Measurements from ENCODE around the gene WASHC3. TPM values are rescaled to one million over a fixed set of nuclear protein-coding genes. Genes with fewer than 3 reads are reported as not detected.

Gene WASHC3
- total RNA-seq, 1 donor from 2014 or later = 19.5 TPM

- H3K4me3 Mint-ChIP-seq = no peak overlapping the region
- DNase-seq (ENCODE audit: low read depth, low spot score) = no peak
- H3K36me3 Mint-ChIP-seq (ENCODE audit: low read depth) = no peaks in the 10 kb centered on the region
- no peaks in the 10 kb centered on the region for H3K4me1 Mint-ChIP-seq
- H3K27ac Mint-ChIP-seq (ENCODE audit: unreplicated experiment) = no peak overlapping the region
- no peaks in the 10 kb centered on the region for H3K27me3 Mint-ChIP-seq (ENCODE audit: low read depth)
- no peak for TF ChIP-seq CTCF (conservative IDR thresholded peaks at IDR 0.05)
- H3K9me3 Mint-ChIP-seq = no peaks in the 10 kb centered on the region
These were observed 5.9 kb upstream of the WASHC3 start for GRCh38 chr12:102067574-102068258.

GRCh38 chr12:102064476-102064875, 2.7 kb upstream of the WASHC3 start:
- Mint-ChIP-seq H3K27me3 (ENCODE audit: low read depth) (no peaks in the 10 kb centered on the region), H3K27ac (ENCODE audit: unreplicated experiment) (no peak overlapping the region), H3K9me3 (no peaks in the 10 kb centered on the region), H3K4me3 (peak overlapping the region; percentile 18), H3K36me3 (ENCODE audit: low read depth) (no peaks in the 10 kb centered on the region), H3K4me1 (peaks cover 13% of the 10 kb centered on the region)
- no peak for DNase-seq (ENCODE audit: low read depth, low spot score)
- no peak for TF ChIP-seq CTCF (conservative IDR thresholded peaks at IDR 0.05)

GRCh38 chr12:102063069-102063468, 1.3 kb upstream of the WASHC3 start:
- H3K4me1 Mint-ChIP-seq = peaks cover 13% of the 10 kb centered on the region
- no peaks in the 10 kb centered on the region for H3K9me3 Mint-ChIP-seq
- H3K27ac Mint-ChIP-seq (ENCODE audit: unreplicated experiment) = no peak overlapping the region
- no peak for TF ChIP-seq CTCF (conservative IDR thresholded peaks at IDR 0.05)
- peaks cover 4% of the 10 kb centered on the region for H3K36me3 Mint-ChIP-seq (ENCODE audit: low read depth)
- H3K4me3 Mint-ChIP-seq = peak overlapping the region; percentile 18
- no peak for DNase-seq (ENCODE audit: low read depth, low spot score)
- H3K27me3 Mint-ChIP-seq (ENCODE audit: low read depth) = no peaks in the 10 kb centered on the region

- H3K9me3 Mint-ChIP-seq = peaks cover 2% of the 10 kb centered on the region
- H3K27me3 Mint-ChIP-seq (ENCODE audit: low read depth) = no peaks in the 10 kb centered on the region
- no peak overlapping the region for H3K27ac Mint-ChIP-seq (ENCODE audit: unreplicated experiment)
- H3K4me3 Mint-ChIP-seq = peak overlapping the region; percentile 98
- H3K36me3 Mint-ChIP-seq (ENCODE audit: low read depth) = peaks cover 8% of the 10 kb centered on the region
- no peak for TF ChIP-seq CTCF (conservative IDR thresholded peaks at IDR 0.05)
- no peak for DNase-seq (ENCODE audit: low read depth, low spot score)
- peaks cover 13% of the 10 kb centered on the region for H3K4me1 Mint-ChIP-seq
These were observed 622 bp upstream of the WASHC3 start for GRCh38 chr12:102062419-102062806.

GRCh38 chr12:102061096-102061559, 663 bp downstream of the WASHC3 start:
- no peak for DNase-seq (ENCODE audit: low read depth, low spot score)
- no peaks in the 10 kb centered on the region for H3K27me3 Mint-ChIP-seq (ENCODE audit: low read depth)
- peaks cover 13% of the 10 kb centered on the region for H3K4me1 Mint-ChIP-seq
- H3K27ac Mint-ChIP-seq (ENCODE audit: unreplicated experiment) = peak overlapping the region; percentile 95
- H3K36me3 Mint-ChIP-seq (ENCODE audit: low read depth) = peaks cover 16% of the 10 kb centered on the region
- H3K9me3 Mint-ChIP-seq = peaks cover 6% of the 10 kb centered on the region
- no peak for TF ChIP-seq CTCF (conservative IDR thresholded peaks at IDR 0.05)
- peak overlapping the region; percentile 98 for H3K4me3 Mint-ChIP-seq
